HUES64 (cell line): Measurements from ENCODE around the gene SSRP1.

Experiments used
- H3K27ac ChIP-seq: 2 replicates; pipeline ENCODE4 v1.7.0; 2013; ENCODE audit warnings: low read depth, low read length, inconsistent platforms
- H3K27me3 ChIP-seq: 2 replicates; pipeline ENCODE4 v1.6.1; 2013; ENCODE audit warnings: mild to moderate bottlenecking, low read length; ENCODE audit not compliant: insufficient read depth
- H3K36me3 ChIP-seq: 2 replicates; pipeline ENCODE4 v1.6.1; 2013; ENCODE audit warnings: mild to moderate bottlenecking, low read length; ENCODE audit not compliant: insufficient read depth
- H3K4me1 ChIP-seq: 2 replicates; pipeline ENCODE4 v1.6.1; 2013; ENCODE audit warnings: mild to moderate bottlenecking, low read length, moderate library complexity; ENCODE audit not compliant: insufficient read depth
- H3K4me3 ChIP-seq: 2 replicates; pipeline ENCODE4 v1.5.1; 2013; ENCODE audit warnings: mild to moderate bottlenecking, low read length, moderate library complexity
- H3K9ac ChIP-seq: 2 replicates; pipeline ENCODE4 v1.6.1; 2013; ENCODE audit warnings: mild to moderate bottlenecking, low read depth, low read length
- H3K9me3 ChIP-seq: 2 replicates; pipeline ENCODE4 v1.6.1; 2013; ENCODE audit warnings: low read depth, low read length; ENCODE audit not compliant: insufficient read depth
- WGBS: fragments of 150-250, 120-280 bp; methylation state at CpG from one replicate; pipeline ENCODE4 v1.1.7; 2013; ENCODE audit warnings: missing lambda C conversion rate; 5-methylcytosine and 5-hydroxymethylcytosine counted together

SSRP1 gene

GRCh38 chr11:57322256-57323166, 13.2 kb downstream of the SSRP1 start:
- Histone ChIP-seq H3K4me1 (peaks cover 35% of the 10 kb centered on the region), H3K4me3 (peak overlapping the region; percentile 74), H3K36me3 (peaks cover 57% of the 10 kb centered on the region), H3K27ac (peak overlapping the region; percentile 63; the same call in 1 of the 2 replicates), H3K9me3 (no peaks in the 10 kb centered on the region), H3K9ac (no peak overlapping the region), H3K27me3 (no peaks in the 10 kb centered on the region)
- WGBS: 25% methylated on average over 12 of the region's 13 CpGs

GRCh38 chr11:57321388-57322255, 14.1 kb downstream of the SSRP1 start:
- H3K27me3 ChIP-seq: no peaks in the 10 kb centered on the region
- no peak overlapping the region for H3K27ac ChIP-seq
- no peak overlapping the region for H3K4me3 ChIP-seq
- peaks cover 35% of the 10 kb centered on the region for H3K4me1 ChIP-seq
- no peaks in the 10 kb centered on the region for H3K9me3 ChIP-seq
- WGBS: 87% methylated on average over 6 of the region's 6 CpGs
- H3K9ac ChIP-seq: no peak overlapping the region
- H3K36me3 ChIP-seq: peaks cover 57% of the 10 kb centered on the region

GRCh38 chr11:57320719-57321387, 14.8 kb downstream of the SSRP1 start:
- peaks cover 36% of the 10 kb centered on the region for H3K4me1 ChIP-seq
- no peaks in the 10 kb centered on the region for H3K27me3 ChIP-seq
- H3K36me3 ChIP-seq: peaks cover 57% of the 10 kb centered on the region
- H3K27ac ChIP-seq: no peak overlapping the region
- H3K4me3 ChIP-seq: no peak overlapping the region
- 96% methylated on average over 2 of the region's 2 CpGs for WGBS
- H3K9me3 ChIP-seq: no peaks in the 10 kb centered on the region
- no peak overlapping the region for H3K9ac ChIP-seq

- 94% methylated on average over 22 of the region's 22 CpGs for WGBS
- peaks cover 59% of the 10 kb centered on the region for H3K36me3 ChIP-seq
- no peak overlapping the region for H3K9ac ChIP-seq
- H3K27me3 ChIP-seq: no peaks in the 10 kb centered on the region
- H3K4me1 ChIP-seq: peaks cover 34% of the 10 kb centered on the region
- H3K27ac ChIP-seq: no peak overlapping the region
- H3K9me3 ChIP-seq: no peaks in the 10 kb centered on the region
- no peak overlapping the region for H3K4me3 ChIP-seq
Observed at GRCh38 chr11:57320067-57320718, 15.5 kb downstream of the SSRP1 start.

GRCh38 chr11:57318178-57318577, 17.5 kb downstream of the SSRP1 start:
- Histone ChIP-seq H3K4me3 (no peak overlapping the region), H3K36me3 (peaks cover 79% of the 10 kb centered on the region), H3K27ac (no peak overlapping the region), H3K27me3 (no peaks in the 10 kb centered on the region), H3K4me1 (peaks cover 37% of the 10 kb centered on the region), H3K9ac (no peak overlapping the region), H3K9me3 (no peaks in the 10 kb centered on the region)
- 85% methylated on average over 2 of the region's 2 CpGs for WGBS

- no peak overlapping the region for H3K9ac ChIP-seq
- H3K4me1 ChIP-seq: peaks cover 26% of the 10 kb centered on the region
- H3K4me3 ChIP-seq: no peak overlapping the region
- no peaks in the 10 kb centered on the region for H3K27me3 ChIP-seq
- no peaks in the 10 kb centered on the region for H3K9me3 ChIP-seq
- peaks cover 82% of the 10 kb centered on the region for H3K36me3 ChIP-seq
- WGBS: 65% methylated on average over 3 of the region's 3 CpGs
- peak overlapping the region; percentile 13; the same call in 1 of the 2 replicates for H3K27ac ChIP-seq
Observed at GRCh38 chr11:57316017-57316416, 19.7 kb downstream of the SSRP1 start.

GRCh38 chr11:57315491-57315890, 20.2 kb downstream of the SSRP1 start:
- Histone ChIP-seq H3K9ac (no peak overlapping the region), H3K27ac (peak overlapping the region; percentile 13; the same call in 1 of the 2 replicates), H3K4me1 (peaks cover 31% of the 10 kb centered on the region), H3K27me3 (no peaks in the 10 kb centered on the region), H3K36me3 (peaks cover 78% of the 10 kb centered on the region), H3K9me3 (no peaks in the 10 kb centered on the region), H3K4me3 (no peak overlapping the region)
- 41% methylated on average over 8 of the region's 8 CpGs for WGBS

GRCh38 chr11:57314221-57314973, 21.3 kb downstream of the SSRP1 start:
- Histone ChIP-seq H3K36me3 (peaks cover 80% of the 10 kb centered on the region), H3K4me3 (no peak overlapping the region), H3K27ac (no peak overlapping the region), H3K9me3 (no peaks in the 10 kb centered on the region), H3K9ac (no peak overlapping the region), H3K4me1 (peaks cover 31% of the 10 kb centered on the region), H3K27me3 (no peaks in the 10 kb centered on the region)
- 91% methylated on average over 15 of the region's 15 CpGs for WGBS

- Histone ChIP-seq H3K9me3 (no peaks in the 10 kb centered on the region), H3K36me3 (peaks cover 82% of the 10 kb centered on the region), H3K27me3 (no peaks in the 10 kb centered on the region), H3K4me3 (no peak overlapping the region), H3K4me1 (peaks cover 31% of the 10 kb centered on the region), H3K27ac (no peak overlapping the region), H3K9ac (no peak overlapping the region)
- 56% methylated on average over 8 of the region's 8 CpGs for WGBS
Observed at GRCh38 chr11:57313788-57314135, 21.9 kb downstream of the SSRP1 start.
